ENCODE data around the gene ZCWPW2.

GRCh38 chr3:28301688-28302087, 46.8 kb upstream of the ZCWPW2 start:
- TF ChIP-seq, protein P1, sequence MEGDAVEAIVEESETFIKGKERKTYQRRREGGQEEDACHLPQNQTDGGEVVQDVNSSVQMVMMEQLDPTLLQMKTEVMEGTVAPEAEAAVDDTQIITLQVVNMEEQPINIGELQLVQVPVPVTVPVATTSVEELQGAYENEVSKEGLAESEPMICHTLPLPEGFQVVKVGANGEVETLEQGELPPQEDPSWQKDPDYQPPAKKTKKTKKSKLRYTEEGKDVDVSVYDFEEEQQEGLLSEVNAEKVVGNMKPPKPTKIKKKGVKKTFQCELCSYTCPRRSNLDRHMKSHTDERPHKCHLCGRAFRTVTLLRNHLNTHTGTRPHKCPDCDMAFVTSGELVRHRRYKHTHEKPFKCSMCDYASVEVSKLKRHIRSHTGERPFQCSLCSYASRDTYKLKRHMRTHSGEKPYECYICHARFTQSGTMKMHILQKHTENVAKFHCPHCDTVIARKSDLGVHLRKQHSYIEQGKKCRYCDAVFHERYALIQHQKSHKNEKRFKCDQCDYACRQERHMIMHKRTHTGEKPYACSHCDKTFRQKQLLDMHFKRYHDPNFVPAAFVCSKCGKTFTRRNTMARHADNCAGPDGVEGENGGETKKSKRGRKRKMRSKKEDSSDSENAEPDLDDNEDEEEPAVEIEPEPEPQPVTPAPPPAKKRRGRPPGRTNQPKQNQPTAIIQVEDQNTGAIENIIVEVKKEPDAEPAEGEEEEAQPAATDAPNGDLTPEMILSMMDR (IDR thresholded peaks at IDR 0.05): no peak
- TF ChIP-seq POLR2A (IDR thresholded peaks at IDR 0.05) (no peak), EP300 (IDR thresholded peaks at IDR 0.05) (no peak)
